Lower leg skin (tissue), 4 donors: Measurements from ENCODE around the gene POFUT2. TPM values are rescaled to one million over a fixed set of nuclear protein-coding genes. Genes with fewer than 3 reads are reported as not detected.

Source experiments
- DNase-seq, 2 donors: peaks; one replicate each; pipeline ENCODE4 v3.0.0-alpha.2; 2019; ENCODE audit warnings: low spot score in 2 of 2
- H3K4me3 ChIP-seq: fragments of 200-600 bp; sonication (generic); 2 replicates; pipeline ENCODE4 v1.5.1; 2017; ENCODE audit warnings: mild to moderate bottlenecking, low read depth; ENCODE audit not compliant: poor library complexity, severe bottlenecking
- POLR2A ChIP-seq, 2 donors: fragments of 450-650 bp; IDR thresholded peaks; one replicate each; pipeline ENCODE4 v1.6.1; 2016 to 2017; ENCODE audit warnings: antibody characterized with exemption in 2 of 2, mild to moderate bottlenecking in 1 of 2, moderate library complexity in 1 of 2
- WGBS, 2 donors: methylation state at CpG; one replicate each; pipeline ENCODE4 v1.1.5; 2018; 5-methylcytosine and 5-hydroxymethylcytosine counted together
- intact Hi-C: fragments of 100-400 bp; cut with DNase I; formaldehyde crosslinking; loops from one replicate; pipeline ENCODE4 v1.15.0; 2023; ENCODE audit warnings: low total_unique reads
- total RNA-seq, 4 donors: library from RNA; depleted of rRNA; stranded (reverse); fragments of >200 nt; gene quantifications; one replicate each; pipeline ENCODE4 v1.1.0, GENCODE V29; 2016
- TF ChIP-seq, protein P1 (sequence below), 3 donors: fragments of 450-650 bp; IDR thresholded peaks; one replicate each; pipeline ENCODE4 v1.5.1; 2016; ENCODE audit warnings: antibody characterized with exemption in 3 of 3, mild to moderate bottlenecking in 3 of 3, moderate library complexity in 2 of 3

Gene POFUT2
- total RNA-seq, 4 donors from 2014 or later = 15.0 to 22.1 (median 18.9) TPM

GRCh38 chr21:45284456-45284741 is 3.3 kb downstream of the POFUT2 start:
- intact Hi-C loops = no loop called here
- no peak overlapping the region for H3K4me3 ChIP-seq
- DNase-seq = no peak
- 93 to 100% methylated on average over 4 of the region's 4 CpGs for WGBS, 2 donors
- TF ChIP-seq POLR2A (IDR thresholded peaks at IDR 0.05) = no peak
- TF ChIP-seq, protein P1, sequence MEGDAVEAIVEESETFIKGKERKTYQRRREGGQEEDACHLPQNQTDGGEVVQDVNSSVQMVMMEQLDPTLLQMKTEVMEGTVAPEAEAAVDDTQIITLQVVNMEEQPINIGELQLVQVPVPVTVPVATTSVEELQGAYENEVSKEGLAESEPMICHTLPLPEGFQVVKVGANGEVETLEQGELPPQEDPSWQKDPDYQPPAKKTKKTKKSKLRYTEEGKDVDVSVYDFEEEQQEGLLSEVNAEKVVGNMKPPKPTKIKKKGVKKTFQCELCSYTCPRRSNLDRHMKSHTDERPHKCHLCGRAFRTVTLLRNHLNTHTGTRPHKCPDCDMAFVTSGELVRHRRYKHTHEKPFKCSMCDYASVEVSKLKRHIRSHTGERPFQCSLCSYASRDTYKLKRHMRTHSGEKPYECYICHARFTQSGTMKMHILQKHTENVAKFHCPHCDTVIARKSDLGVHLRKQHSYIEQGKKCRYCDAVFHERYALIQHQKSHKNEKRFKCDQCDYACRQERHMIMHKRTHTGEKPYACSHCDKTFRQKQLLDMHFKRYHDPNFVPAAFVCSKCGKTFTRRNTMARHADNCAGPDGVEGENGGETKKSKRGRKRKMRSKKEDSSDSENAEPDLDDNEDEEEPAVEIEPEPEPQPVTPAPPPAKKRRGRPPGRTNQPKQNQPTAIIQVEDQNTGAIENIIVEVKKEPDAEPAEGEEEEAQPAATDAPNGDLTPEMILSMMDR (IDR thresholded peaks at IDR 0.05) = no peak

- peak in 1 of 2 donors; percentile 68 for DNase-seq
- H3K4me3 ChIP-seq = no peak overlapping the region
- TF ChIP-seq POLR2A (IDR thresholded peaks at IDR 0.05) = no peak
- TF ChIP-seq, protein P1 (IDR thresholded peaks at IDR 0.05) = no peak
- WGBS, 2 donors = 89 to 91% methylated on average over 36 of the region's 36 CpGs
- intact Hi-C loops = no loop called here
Measured at GRCh38 chr21:45283611-45284455, 3.9 kb downstream of the POFUT2 start.

DNA sequence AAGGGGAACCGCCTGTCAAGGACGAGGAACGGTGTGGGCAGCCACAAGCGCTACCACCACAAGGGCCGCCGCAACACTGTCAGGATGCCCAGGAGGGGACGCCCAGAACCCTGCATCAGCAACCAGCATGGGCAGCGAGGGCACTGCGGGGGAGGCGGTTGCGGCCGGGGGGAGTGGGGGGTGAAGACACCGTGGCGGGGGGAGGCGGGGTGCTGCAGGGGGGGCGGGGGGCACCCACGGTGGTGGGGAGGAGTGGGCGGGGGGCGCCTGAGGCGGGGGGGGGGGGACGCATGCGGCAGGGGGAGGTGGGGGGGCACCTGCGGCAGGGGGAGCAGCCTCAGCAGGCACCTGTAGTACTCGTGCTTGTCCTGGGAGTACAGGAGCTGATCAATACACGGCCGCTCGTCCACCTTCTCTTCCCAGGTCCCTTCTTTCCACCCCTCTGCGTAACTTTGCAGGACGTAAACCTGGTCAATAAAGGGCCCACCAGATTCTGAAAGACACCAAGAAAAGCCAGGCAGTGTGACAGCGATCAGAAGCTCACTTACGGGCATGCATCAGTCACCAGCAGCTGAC is 4.6 kb downstream of the POFUT2 start:
- intact Hi-C loops = no loop called here
- 87 to 92% methylated on average over 16 to 26 of the region's 31 CpGs for WGBS, 2 donors
- DNase-seq = peak in 1 of 2 donors; percentile 76
- TF ChIP-seq, protein P1 (IDR thresholded peaks at IDR 0.05) = no peak
- no peak for TF ChIP-seq POLR2A (IDR thresholded peaks at IDR 0.05)
- no peak overlapping the region for H3K4me3 ChIP-seq

GRCh38 chr21:45282283-45283034 is 5.2 kb downstream of the POFUT2 start:
- intact Hi-C loops = no loop called here
- DNase-seq = peak in 1 of 2 donors; percentile 79
- 87 to 90% methylated on average over 22 of the region's 22 CpGs for WGBS, 2 donors
- no peak for TF ChIP-seq POLR2A (IDR thresholded peaks at IDR 0.05)
- TF ChIP-seq, protein P1 (IDR thresholded peaks at IDR 0.05) = no peak
- no peak overlapping the region for H3K4me3 ChIP-seq

DNA sequence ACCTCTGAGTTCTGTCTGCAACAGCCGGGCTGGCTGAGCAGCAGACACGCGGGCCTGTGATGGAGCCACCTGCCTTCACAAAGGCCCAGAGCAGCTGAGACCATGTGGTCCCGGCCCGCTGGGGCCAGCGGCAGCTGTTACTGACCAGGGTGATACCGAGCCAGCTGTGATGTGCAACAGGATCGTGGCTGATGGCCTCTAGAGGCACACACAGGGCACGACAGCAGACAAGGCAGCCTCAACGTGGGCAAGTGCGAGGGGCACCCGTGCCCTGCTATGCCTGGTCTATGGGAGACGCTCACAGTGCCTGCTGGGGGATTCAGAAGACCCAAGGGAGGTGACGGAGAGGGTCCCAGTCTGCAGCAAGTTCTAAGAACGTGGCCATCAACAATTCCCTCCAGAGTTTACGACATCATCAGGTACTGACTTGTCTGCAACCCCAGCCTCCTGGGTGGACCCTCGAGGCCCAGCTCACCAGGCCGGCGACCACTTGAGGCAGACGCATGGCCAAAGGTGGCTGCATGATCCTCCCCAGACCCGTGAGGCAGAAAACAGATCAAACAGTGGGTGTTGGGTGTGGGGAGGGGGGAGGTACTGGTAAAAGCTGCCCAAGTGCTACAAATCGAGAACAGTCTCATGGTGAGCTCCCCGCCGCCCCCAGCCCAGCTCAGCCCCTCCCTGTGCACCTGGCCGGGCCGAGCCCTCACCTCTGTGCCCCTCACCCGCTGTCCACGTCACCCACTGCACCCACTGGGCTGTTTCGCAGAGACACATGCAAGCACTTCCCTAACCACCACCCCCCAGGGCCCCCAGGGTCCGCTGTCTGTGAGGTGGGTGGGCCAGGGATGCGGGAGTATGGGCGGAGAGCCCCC is 6.0 kb downstream of the POFUT2 start:
- intact Hi-C loops = no loop called here
- DNase-seq = peak in 1 of 2 donors; percentile 82
- no peak overlapping the region for H3K4me3 ChIP-seq
- 92 to 93% methylated on average over 32 of the region's 32 CpGs for WGBS, 2 donors
- TF ChIP-seq POLR2A (IDR thresholded peaks at IDR 0.05) = no peak
- TF ChIP-seq, protein P1 (IDR thresholded peaks at IDR 0.05) = no peak
